Subcutaneous adipose tissue (tissue), 4 donors: Measurements from ENCODE around the gene ATP13A2. TPM values are rescaled to one million over a fixed set of nuclear protein-coding genes. Genes with fewer than 3 reads are reported as not detected.

Experiments
- total RNA-seq, 4 donors: library from RNA; depleted of rRNA; stranded (reverse); fragments of >200 nt; gene quantifications; one replicate each; pipeline ENCODE4 v1.1.0, GENCODE V29; 2016
- TF ChIP-seq, protein P1 (sequence below): fragments of 450-650 bp; IDR thresholded peaks from one replicate; pipeline ENCODE4 v1.5.1; 2016; ENCODE audit warnings: low read depth, mild to moderate bottlenecking, control low read depth, antibody characterized with exemption, moderate library complexity

ATP13A2 gene
- total RNA-seq, 4 donors from 2014 or later = 14.8 to 33.0 (median 22.5) TPM

DNA sequence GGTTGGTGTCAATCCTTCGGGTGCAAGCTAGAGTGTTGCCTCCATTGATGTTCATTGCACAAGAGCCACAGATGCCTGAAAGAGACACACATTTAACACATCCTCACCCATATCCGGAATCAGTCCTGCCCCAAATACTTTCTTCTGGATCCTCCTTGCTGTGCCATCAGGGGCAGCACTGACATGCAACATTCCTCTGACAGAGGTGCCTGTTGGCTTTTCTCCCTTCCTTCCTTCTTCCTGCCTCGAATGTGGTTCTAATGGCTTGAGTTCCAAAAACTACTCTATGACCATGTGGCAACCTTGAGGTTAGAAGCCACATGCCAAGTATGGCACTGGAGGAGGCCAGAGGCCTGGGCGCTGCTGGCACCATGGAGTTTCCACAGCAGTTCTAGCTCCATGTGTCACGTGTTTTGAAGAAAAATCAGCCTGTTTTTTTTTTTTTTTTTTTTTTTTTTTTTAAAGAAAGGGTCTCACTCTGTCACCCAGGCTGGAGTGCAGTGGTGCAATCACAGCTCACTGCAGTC is 17.0 kb upstream of the ATP13A2 start:
- TF ChIP-seq, protein P1, sequence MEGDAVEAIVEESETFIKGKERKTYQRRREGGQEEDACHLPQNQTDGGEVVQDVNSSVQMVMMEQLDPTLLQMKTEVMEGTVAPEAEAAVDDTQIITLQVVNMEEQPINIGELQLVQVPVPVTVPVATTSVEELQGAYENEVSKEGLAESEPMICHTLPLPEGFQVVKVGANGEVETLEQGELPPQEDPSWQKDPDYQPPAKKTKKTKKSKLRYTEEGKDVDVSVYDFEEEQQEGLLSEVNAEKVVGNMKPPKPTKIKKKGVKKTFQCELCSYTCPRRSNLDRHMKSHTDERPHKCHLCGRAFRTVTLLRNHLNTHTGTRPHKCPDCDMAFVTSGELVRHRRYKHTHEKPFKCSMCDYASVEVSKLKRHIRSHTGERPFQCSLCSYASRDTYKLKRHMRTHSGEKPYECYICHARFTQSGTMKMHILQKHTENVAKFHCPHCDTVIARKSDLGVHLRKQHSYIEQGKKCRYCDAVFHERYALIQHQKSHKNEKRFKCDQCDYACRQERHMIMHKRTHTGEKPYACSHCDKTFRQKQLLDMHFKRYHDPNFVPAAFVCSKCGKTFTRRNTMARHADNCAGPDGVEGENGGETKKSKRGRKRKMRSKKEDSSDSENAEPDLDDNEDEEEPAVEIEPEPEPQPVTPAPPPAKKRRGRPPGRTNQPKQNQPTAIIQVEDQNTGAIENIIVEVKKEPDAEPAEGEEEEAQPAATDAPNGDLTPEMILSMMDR = no peak

DNA sequence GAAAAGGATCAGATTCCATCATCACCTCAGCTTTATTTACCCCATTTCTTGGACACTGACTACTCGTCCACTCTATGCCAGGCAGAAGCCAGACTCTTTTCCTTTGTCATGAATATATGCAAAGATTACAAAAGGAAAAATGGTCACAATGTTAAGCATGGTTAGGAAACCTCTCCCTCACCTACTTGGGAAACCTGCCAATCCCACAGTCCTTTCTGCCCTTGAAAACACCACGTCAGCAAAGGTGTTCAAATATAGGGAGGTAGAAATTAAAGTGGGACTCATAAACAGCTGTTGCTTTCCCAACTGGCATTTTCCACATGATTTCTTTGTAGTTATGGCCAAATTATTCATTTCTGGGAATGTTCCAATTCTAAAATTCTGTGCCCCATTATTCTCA is 16.2 kb upstream of the ATP13A2 start:
- TF ChIP-seq, protein P1 = no peak

DNA sequence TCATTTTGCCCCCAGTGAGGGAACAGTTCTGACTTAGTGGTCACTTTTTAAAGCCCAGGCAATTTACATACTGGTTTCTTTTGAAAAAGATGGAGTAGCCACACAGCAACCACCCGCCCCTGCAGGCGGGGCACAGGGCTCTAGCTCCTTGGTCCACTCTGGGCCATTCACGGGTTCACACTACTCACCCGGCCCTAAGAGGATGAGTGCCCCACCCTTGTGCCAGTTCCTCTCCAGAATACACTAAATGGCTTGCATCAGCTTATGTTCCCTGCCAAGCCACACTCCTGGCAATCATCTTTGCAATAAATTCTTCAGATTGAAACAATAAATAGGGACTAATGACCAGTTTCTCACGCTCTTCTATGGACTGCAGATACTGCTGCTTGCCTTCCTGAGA is 15.7 kb upstream of the ATP13A2 start:
- TF ChIP-seq, protein P1 = no peak

DNA sequence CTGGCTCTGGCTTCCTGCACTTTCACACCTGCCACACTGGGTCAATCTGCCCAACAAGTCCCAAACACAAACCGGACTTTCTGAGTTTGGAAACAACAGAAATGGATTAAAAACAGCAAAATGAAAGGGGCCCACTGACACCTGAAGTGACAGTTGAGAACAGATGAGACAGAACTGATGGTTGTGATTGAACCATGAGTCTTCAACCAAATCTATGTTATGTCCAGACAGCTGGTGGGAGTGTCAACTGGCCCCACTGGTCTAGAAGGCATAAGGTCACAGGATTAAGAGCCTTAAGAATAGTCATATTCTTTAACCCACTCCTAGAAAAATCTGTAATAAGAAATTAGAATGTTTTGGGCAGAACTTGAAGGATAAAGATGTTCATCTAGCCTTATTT is 13.0 kb upstream of the ATP13A2 start:
- TF ChIP-seq, protein P1 = no peak

DNA sequence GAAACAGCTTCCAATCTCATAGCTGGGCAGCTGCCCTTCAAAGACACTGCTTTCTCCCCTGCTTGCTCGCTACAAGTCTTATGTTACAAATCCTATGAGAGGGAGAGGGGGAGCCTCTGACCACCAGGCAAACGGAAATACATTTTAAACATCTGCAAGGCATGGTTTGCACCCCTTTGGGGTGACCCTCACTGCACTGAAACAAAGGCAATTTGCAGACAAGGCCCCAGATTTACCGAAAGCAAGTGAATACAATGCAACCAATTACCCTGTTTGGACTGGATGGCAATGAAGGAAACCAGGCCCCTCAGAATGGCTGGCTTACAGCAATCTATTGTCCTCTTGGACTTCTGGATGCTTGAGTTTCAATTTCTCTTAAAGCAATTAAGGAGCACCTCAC is 11.8 kb upstream of the ATP13A2 start:
- TF ChIP-seq, protein P1 = no peak

DNA sequence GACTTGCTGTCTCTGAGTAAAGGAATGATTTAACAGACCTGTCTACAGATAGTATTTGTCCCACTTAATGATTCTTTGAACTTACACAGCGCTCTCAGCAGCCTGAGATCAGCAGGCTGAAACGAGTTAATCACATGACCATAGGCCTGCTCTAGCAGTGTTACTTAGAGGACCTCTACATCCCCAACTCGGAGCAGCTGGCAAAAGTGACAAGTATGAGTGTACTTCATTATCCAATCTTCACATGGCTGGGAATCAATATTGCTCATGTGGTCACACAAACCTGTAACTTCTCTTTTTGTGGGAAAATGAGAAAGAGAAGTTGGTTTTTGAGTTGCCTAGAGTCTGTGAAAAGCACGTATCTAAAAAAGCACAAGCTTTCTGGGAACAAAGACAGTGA is 11.4 kb upstream of the ATP13A2 start:
- TF ChIP-seq, protein P1 = no peak

DNA sequence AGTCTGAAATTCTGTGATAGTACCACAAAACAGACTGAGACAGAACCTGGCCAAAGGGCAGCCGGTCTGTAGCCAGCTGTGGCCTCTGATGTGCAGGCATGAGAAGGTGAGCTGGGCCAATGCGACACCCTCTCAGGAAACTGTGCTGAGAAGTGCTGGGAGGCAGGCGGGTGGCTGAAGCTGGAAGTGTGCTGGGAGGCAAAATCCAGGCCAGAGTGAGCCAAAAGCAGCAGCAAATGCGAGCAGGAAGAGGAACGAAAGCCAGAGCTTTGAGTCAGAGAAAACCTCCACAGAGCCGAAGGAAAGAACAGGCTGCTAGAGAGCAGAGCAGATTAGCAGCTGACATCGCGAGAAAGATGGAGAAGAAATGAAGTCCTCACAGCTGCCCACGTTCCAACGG is 10.2 kb upstream of the ATP13A2 start:
- TF ChIP-seq, protein P1 = no peak
